OCI-LY7 (cell line): ENCODE data around the gene ZNF581.

Experiments
- EZH2phosphoT487 ChIP-seq: fragments of 200-600 bp; sonication (generic); IDR thresholded peaks from 2 replicates; pipeline ENCODE4 v1.6.1; 2018; ENCODE audit warnings: low read depth, borderline replicate concordance, mild to moderate bottlenecking, mixed run types, antibody characterized with exemption, low read length, moderate library complexity, mixed read lengths
- TF ChIP-seq, protein P1 (sequence below): fragments of 200-600 bp; sonication (generic); conservative IDR thresholded peaks from 2 replicates; pipeline ENCODE4 v1.5.1; 2014; ENCODE audit warnings: mild to moderate bottlenecking, antibody characterized with exemption, low read length, moderate library complexity, mixed read lengths

DNA sequence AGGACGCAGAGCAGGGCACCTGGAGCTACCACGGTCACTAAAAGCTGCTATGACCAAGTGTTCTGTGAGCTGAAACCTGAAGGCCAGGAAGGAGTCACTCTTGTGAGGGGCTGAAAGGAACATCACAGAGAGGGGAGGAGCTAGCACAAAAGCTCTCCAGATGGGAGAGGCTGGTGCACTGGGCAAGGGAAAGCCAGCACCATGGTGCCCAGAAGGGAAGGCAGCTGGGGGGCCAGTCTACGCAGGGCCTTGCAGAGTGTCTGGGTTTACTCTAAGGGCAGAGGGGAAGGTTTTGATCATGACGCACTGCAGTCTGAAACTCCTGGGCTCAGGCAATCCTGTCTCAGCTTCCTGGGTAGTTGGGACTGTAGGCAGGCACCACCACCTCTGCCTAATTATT lies 6.7 kb upstream of the ZNF581 start:
- TF ChIP-seq, protein P1, sequence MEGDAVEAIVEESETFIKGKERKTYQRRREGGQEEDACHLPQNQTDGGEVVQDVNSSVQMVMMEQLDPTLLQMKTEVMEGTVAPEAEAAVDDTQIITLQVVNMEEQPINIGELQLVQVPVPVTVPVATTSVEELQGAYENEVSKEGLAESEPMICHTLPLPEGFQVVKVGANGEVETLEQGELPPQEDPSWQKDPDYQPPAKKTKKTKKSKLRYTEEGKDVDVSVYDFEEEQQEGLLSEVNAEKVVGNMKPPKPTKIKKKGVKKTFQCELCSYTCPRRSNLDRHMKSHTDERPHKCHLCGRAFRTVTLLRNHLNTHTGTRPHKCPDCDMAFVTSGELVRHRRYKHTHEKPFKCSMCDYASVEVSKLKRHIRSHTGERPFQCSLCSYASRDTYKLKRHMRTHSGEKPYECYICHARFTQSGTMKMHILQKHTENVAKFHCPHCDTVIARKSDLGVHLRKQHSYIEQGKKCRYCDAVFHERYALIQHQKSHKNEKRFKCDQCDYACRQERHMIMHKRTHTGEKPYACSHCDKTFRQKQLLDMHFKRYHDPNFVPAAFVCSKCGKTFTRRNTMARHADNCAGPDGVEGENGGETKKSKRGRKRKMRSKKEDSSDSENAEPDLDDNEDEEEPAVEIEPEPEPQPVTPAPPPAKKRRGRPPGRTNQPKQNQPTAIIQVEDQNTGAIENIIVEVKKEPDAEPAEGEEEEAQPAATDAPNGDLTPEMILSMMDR: no peak
- no peak for TF ChIP-seq EZH2phosphoT487
